HG03045 (cell line): ENCODE data around the gene STX3.
"Not testable (repeated sequence)": the region's sequence is repeated elsewhere in the genome, so short reads cannot be mapped to it uniquely, and the experiment has no call there.

ENCODE experiments used
- ATAC-seq: cut with Tn5 transposase; IDR thresholded peaks from one replicate; pipeline ENCODE4 v1.9.1; 2021; ENCODE audit warnings: mild to moderate bottlenecking, moderate library complexity; ENCODE audit not compliant: unreplicated experiment

STX3 gene

DNA sequence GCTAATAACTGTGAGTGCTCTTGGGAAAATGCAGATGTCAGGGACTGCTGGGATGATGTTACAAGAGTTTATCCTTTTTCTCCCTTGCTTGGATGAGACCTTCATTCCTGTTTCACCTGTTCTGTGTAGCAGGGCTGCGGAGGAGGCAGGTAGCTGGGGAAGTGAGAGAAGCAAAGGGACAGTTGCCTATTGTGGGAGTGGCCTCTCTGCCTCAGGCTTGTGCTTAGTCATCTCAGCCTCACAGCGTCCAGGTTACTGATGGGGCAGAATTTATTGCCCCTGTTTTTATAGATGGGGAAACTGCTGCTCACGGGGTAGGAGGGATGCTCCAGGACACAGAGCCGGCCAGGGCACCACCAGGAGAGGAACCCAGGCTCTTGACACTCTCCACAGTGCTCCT lies 1.7 kb downstream of the STX3 start:
- ATAC-seq, result no peak

DNA sequence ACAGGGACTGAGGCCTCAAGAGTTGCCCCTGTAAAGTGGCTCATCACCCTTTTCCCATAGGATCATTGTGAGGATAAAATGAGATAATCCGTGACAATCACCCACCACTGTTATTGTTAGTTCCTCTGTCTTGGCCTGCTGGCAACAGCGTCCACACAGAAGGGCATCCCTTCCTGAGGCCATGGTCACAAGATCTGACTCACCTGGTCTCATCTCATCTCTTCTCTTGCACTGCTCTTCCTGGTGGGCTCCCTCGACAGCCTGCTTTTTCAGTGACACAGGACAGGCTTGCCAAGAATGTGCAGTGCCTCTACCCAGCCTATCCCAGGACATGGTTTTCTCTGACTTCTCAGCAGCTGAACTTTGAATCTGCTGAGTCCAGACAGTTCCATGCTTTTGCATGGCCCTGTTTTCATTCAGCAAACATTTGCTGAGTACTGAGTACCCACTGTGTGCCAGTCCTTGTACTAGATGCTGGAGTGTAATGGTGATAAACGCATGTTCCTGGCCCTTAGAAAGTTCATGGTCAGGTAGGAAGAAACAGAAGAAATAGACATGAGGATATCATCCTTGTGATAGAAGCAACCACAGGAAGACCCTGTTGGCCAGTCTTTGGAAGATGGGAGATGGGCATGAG lies 3.3 kb downstream of the STX3 start:
- ATAC-seq, result no peak

DNA sequence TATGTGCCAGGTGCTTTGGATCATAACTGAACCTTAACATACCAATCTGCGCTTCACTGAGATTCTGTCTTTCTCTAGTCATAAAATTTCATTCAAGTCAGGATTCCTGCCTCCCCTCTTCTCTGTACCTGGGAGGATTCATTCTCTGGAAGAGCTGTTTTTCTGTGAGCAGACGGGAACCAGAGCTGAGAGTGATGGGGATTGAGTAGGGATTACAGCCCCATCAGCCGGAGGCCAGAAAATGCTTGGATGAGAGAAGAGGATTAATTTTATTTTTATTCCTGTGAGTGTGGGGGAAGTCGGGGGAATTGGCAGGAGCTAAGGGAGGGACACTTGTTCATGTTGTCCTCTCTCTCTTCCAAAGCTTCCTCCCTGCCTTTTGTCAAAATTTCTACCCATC lies 4.7 kb downstream of the STX3 start:
- no peak for ATAC-seq

DNA sequence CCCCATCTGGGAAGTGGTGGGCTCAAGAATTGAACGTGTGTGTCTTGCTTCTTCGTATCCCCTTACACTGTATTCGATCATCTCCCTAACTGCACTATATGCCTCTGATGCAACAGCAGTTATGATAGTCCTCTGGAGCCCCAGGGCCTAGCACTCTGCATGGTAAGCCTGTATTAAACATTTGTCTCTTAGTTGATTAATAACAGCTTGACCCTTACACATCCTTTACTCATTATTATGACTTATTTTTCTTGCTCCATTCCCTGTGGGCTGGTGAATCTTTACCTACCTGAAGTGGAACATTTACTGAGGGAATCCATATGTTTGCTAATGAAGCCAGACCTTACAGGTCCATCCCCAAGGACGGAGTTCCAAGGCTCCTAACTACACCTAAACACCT lies 5.6 kb downstream of the STX3 start:
- no peak for ATAC-seq

DNA sequence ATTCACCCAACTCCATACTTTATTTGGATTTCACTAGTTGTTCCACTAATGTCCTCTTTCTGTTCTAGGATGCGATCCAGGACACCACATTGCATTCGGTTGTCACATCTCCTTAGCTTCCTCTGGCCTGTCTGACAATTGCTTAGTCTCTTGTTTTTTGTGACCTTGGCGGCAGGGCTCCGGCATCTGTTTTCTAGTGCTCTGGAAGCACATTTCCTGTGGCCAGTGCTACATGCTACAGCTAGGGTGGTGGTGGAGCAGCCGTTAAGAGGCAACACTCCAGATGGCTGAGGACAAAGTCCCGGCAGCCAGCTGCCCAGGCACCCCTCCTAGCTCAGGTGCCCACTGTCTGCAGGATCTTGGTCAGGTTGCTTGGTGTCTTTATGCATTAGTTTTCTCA lies 6.8 kb downstream of the STX3 start:
- ATAC-seq, result no peak

DNA sequence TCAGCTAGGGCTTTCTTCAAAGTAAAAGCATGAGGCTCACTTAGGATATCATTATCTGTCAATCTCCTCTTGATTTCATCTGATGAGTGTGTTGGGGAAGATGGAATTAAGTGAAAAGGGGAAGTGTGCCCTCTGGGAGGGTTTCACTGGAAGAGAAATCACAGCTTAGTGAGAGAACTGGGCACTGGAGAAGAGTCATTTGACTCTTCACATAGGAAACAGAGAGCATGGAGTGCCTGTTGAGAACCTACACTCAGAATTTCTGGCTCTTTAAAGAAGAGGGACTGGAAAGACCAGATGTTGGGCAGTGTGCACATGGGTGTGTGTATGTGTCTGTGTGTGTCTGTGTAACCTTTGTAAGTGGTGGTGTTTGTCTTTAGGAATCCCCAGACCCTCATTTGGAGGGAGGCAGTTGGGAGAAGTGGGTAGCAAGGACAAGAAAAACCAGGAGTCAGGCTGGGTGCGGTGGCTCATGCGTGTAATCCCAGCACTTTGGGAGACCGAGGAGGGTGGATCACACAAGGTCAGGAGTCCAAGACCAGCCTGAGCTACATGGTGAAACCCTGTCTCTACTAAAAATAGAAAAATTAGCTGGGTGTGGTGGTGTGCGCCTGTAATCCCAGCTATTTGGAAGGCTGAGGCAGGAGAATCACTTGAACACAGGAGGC lies 10.0 kb downstream of the STX3 start:
- ATAC-seq, result no peak

DNA sequence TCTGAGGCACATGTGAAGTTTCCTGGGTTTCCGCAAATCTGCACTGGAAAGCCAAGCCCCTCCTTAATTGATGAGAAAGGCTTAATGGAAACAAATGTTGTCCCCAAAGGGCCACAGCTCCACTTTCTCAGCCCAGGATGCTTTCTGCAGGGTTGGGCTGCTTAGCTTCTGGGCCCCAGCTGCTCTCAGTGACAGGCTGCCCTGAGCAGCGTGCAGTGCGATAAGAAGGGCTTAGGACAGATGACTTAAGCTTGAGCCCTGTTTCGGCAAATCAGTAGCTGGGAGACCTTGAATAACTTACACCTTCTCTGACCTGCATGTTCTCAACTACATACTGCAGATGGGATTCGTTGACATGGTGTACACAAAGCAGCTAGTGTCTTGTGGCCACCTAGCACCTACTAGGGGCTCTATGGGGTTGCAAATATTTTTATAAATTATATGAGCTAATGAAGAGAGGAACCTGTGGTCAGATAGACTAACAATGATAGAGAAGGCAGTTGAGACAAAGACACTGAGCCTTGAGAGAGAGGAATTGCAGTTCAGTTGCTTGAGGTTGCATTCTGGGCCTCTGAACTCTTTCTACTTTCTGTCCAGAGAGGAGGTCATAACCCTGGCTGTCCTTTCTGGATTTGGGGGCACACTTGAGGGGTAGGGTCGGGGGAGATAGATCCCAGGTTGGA lies 11.5 kb downstream of the STX3 start:
- no peak for ATAC-seq

DNA sequence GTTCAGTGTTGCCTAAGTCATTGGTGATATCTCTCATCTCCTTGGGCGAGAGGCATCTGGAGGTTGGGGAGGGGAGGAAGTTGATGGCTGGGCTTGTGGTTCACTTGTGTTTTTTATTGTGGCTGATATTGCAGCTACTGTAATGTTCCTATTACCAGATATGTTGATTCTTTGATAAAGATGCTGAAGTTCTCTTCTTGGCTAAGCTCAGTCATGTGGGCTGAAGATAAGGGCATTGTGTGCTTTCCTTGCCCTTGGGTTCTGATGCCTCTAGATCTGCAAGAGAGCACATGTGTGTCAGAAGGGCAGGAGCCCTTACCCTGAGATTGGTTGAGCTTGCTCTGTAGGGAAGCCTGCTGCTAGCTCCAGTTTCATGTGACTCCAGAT lies 12.0 kb downstream of the STX3 start:
- no peak for ATAC-seq

DNA sequence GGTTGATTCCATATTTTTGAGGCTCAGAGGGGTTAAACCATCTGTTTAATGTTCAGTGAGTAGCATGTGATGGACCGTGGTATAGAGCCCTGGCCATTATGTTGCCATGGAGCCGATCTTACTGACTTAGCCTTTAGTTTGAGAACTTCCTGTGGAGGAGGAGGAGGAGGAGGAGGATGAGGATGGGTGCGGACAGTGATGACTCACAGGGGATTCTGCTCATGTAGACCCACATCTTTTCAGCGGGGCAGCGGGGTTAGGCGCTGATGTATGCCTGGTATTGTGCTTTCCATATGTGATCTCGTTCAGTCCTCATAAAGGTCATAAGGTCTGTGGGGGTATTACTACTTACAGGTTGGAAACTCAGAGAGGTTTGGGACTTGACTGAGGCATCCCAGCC lies 13.9 kb downstream of the STX3 start:
- ATAC-seq, result no peak

DNA sequence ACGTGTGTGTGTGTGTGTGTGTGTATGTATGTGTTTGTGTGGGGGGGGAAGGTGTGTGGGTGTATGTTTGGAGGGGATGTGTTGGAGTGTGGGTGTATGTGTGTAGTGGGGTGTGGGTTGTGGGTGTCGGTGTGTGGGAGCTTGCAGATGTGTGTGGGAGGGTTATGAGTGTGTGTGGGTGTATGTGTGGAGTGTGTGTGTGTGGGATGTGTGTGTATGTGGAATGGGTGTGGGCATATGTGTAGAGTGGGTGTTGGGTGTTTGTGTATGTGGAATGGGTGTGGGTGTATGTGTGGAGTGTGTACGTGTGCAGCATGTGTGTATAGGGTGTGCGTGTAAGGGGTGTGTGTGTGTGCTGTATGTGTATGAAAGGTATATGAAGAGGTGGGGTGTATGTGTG lies 14.7 kb downstream of the STX3 start:
- ATAC-seq, result no peak

DNA sequence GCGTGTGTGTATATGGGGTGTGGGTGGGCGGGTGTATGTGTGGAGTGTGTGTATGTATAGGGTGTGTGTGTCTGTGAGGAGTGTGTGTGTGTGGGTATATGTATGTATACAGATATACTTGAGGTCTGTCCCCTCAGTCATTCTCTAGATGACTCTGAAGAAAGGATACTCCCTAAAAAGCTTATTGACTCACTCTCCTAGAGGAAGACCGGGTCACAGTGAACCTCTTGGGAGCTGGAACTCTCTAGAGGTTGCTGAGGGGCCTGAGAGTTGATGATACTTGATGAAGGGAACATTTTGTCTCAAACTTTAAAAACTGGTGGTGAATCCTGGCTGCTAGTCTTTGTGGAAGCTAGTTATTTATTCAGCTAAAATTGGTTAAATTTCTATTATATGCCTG lies 15.1 kb downstream of the STX3 start:
- no peak for ATAC-seq

DNA sequence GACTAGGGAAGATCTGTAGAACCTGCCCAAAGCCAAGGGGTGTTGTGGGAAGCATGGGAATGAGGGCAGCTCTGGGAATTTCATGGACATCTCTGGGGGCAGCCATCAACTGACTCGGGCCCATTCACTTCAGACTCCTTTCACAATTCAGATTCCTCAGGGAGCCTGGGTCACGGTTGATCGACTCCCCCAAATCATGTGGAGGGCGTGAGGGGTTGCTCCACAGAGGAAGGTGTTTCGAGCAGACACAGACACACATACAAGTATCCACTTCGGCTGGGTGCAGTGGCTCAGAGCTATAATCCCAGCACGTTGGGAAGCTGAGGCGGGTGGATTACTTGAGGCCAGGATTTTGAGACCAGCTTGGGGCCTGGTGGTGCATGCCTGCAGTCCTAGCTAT lies 15.7 kb downstream of the STX3 start:
- no peak for ATAC-seq

DNA sequence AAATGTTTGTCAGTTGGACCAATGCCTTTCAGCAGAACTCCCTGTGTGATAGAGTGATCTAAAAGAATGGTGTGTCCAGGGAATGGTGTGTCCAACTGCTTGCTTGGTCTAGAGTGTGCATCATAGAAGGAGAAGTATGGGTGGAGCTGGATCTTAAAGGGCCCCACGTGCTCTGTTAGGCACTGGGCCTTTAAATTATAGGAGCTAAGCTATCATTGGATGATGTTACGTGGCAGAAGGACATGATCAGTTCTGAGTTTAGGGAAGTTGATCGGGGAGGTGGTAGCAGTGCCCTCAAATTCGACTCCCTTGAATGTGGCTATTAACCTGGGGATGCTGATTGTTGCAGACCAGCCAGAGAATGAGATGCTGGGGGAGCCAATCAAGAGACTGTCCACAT lies 16.4 kb downstream of the STX3 start:
- ATAC-seq, result no peak

DNA sequence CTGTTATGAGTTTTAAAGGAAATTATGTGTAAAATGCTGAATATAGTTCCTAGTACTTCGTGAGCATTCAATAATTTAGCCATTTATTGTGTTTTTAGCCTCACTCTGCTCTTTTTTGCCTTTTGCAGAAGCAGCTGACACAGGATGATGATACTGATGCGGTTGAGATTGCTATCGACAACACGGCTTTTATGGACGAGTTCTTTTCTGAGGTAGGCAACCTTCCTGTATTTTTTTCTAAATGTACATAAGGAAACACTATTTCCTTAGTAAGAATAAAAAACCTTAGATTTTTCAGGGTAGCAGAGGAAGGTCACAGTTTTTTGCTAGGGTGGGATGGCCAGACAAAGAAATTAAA lies 17.9 kb downstream of the STX3 start:
- no peak for ATAC-seq

DNA sequence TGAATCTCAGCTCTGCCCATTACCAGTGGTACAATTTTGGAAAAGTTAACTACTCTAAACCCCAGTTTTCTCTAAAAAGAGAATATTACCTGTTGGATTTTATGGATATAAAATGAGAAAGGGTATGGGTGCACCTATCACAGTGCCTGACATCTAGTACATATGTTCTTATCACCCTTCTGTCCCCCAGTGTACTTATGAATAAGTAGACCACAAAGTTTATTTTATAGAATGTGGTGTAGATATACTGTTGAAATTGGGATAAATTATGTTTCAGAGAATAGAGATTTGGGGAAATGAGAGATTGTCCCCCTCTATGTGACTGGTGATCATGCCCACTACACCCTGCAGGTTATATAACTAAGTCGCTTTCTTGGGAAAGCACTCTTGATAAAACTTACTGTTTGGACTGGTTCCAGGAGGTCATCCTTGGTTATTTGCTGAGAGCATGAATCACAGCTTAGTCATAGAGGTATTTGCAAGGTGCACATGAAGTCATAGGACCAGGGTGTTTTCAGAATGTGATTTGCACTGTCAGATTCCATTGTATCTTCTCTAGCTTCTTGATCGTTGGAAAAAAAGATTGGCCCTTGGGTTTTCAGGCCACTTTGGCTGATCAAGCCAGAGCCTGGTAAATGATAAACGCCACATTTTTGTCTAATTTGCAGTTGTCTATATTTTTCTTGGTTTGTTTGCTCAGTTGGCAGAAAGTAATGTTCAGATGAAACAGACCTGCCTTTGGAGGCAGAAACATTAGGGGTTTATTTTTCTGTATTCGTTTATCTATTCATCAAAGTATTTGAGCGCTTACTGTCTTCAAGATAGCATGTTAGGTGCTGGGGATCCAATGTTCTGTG lies 21.3 kb downstream of the STX3 start:
- no peak for ATAC-seq

DNA sequence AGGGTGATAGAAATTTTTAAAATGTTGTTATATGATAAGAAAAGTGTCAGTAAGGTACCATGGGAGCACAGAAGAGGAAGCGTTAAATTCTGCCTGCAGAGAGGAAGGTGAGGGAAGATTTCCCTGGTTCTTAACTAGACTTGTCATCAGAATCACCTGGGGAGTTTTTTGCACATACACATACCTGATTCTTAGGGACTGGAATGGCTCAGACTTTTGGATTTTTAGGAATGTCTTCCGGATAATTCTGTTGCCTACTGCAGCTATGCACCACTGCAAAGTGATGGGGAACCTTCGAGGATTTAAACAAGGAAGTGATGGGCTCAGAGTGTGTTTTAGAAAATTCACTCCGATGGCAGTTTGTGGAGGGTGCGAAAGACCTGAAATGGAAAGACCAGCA lies 21.9 kb downstream of the STX3 start:
- no peak for ATAC-seq

DNA sequence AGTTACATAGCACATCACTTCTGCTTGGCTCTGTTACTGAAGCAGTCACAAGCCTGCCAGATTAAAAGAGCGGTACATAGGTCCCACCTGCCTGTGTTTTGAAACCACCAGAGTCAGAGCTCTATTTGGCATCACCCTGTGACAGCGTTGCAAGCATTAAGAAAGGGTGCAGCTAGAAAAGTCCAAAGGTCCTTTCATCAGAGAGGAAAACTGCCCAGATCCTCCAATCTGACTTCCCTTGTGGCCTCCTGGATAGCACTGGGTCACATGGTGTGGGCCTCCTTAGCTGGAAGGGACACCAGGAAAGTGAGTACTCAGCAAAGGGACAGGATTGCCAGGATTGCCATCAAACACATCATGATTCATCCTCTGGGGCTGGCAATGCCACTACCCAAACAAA lies 22.9 kb downstream of the STX3 start:
- ATAC-seq, result no peak

DNA sequence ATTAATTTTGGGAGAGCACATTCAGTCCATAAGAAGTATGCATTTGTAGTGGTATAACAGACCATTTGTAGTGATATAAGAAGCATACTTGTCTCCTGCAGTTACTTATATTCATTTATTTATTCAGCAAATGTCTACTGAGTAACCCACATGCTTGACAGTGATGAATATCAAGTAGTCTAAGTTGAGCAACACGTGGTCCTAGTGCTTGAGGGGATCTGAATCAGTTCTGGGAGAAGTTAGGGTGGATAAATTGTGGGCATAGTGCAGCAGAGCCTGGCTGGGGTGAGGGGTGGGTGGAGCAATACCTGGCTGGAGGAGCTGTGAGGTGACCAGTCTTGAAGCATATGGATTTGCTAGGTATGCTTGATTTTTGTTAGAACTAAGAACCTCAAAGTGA lies 24.3 kb downstream of the STX3 start:
- ATAC-seq, result no peak

DNA sequence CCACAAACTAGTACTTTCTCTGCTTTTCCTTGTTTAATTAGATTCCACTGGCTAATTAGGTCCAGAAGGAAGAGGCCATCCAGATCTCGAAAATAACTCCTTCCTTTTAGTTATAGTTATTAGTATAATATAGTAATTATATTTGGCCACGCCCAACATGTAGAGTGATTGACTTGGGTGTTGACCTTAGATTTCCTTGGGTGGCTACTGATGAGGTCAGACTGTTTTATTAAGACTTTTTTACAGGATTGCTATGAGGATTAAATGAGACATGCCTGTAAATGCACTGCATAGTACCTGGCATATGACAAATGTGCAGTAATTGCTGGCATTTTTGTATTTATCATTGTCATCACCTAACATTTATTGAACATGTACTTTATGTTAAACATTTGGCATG lies 26.9 kb downstream of the STX3 start:
- ATAC-seq, result no peak

DNA sequence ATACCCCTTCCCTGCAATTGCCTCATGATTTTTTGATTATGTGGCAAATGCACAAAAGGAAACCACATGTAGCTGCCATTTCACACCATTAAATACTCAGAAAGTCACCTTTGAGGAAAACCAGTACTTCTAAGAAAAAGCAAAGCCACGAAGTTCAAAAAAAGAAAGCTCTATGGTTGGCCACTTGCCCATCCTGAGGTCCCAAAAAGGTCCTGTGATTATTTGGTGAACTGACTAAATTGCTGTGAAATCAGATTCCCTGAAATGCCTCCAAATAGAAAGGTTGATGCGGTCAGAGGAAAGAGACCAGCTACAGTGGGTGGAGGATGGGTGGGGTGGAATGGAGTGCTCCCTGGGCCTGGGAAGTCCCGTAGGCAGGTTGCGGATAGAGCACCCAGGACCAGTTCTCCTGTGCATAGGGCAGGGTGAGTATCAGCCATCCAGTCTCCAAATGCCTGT lies 28.5 kb downstream of the STX3 start:
- ATAC-seq, result no peak

DNA sequence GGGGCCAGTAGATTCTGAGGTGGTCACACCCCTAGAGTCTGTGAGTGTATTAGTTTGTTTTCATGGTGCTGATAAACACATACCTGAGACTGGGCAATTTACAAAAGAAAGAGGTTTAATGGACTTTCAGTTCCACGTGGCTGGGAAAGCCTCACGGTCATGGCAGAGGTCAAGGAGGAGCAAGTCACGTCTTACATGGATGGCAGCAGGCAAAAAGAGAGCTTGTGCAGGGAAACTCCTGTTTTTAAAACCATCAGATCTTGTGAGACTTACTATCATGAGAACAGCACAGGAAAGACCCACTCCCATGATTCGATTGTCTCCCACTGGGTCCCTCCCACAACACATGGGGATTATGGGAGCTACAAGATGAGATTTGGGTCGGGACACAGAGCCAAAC lies 29.3 kb downstream of the STX3 start:
- not testable (repeated sequence) for ATAC-seq

DNA sequence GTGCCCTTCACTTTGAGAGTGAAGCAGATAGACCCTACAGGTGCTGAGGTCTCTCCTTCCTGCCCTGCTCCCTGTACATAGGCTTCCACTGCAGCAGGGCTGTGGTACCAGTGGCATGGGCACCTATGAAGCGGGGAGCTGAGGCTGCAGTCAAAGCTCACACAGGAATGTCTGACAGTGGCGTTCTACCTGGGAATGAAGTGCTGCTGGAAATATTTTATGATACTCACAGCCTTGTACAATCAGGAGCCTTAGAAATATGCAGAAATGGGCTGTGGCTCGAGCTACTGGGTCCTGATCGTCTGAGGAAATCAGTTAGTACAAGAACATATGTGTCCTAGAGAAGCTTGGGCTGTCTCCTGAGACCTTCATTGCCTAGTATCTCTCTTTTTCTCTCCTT lies 30.6 kb downstream of the STX3 start:
- ATAC-seq, result no peak
